ENCODE measurements around the gene CCDC187. TPM values are rescaled to one million over a fixed set of nuclear protein-coding genes. Genes with fewer than 3 reads are reported as not detected.

Gene CCDC187
- total and polyA plus RNA-seq, 12 donors = 0.02 to 0.07 (median 0.03) TPM; not detected in 8

DNA sequence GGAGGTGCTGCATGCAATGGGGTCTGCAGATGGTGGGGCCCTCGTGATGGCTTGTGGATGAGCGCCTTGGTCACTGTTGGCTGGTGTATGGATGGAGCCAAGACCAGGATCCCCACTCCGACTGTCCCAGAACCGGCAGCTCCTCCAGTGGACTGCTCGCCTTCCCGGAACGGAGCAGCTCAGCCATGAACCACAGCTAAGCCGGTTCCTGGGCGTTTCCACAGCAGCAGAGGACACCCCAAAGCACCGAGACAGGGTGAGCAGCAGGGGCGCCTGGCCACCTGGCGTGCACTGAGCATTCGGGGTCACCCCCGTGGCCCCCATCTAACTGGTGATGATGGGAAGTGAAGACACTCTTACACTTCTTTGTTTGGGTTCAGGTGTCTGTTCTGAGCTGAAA lies 26.1 kb downstream of the CCDC187 start:
- no peak for DNase-seq
- H3K27me3 ChIP-seq = peaks cover 0 to 65% (median 36%) of the 10 kb centered on the region in 7 donors
- H3K36me3 ChIP-seq = no peaks in the 10 kb centered on the region
- H3K9me3 ChIP-seq = no peaks in the 10 kb centered on the region
- H3K4me1 ChIP-seq = peaks cover 0 to 1% (median 0%) of the 10 kb centered on the region in 9 donors
- TF ChIP-seq, protein P1, sequence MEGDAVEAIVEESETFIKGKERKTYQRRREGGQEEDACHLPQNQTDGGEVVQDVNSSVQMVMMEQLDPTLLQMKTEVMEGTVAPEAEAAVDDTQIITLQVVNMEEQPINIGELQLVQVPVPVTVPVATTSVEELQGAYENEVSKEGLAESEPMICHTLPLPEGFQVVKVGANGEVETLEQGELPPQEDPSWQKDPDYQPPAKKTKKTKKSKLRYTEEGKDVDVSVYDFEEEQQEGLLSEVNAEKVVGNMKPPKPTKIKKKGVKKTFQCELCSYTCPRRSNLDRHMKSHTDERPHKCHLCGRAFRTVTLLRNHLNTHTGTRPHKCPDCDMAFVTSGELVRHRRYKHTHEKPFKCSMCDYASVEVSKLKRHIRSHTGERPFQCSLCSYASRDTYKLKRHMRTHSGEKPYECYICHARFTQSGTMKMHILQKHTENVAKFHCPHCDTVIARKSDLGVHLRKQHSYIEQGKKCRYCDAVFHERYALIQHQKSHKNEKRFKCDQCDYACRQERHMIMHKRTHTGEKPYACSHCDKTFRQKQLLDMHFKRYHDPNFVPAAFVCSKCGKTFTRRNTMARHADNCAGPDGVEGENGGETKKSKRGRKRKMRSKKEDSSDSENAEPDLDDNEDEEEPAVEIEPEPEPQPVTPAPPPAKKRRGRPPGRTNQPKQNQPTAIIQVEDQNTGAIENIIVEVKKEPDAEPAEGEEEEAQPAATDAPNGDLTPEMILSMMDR (IDR thresholded peaks at IDR 0.05) = no peak
- intact Hi-C loops (cut with DNase I) = loop anchor here in 1 of 10 donors (5.0 kb wide), 1 partner anchor 125 kb away; no protein-coding TSS in a partner anchor
- no peak overlapping the region for H3K4me3 ChIP-seq
- WGBS, 2 donors = 84 to 90% methylated on average over 14 of the region's 14 CpGs
- no peak for ATAC-seq
- no peak overlapping the region for H3K27ac ChIP-seq

DNA sequence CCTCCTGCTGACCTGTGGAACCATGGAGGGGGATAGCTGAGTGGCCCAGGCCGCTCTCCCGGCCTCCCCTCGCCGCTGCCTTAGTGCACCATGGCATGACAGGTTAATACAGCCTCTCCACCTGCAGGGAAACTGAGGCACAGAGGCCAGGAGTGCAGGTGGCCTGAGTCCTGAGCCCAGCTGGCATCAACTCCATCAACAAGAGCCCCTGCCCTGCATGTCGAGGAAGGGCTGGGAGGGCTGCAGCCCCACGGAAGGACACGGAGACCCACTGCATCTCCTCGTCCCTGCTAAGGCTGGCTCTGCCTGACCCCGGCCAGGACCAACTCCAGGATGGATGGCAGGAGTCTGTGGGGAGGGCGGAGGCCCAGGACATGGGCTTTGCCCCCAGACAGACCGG lies 27.2 kb downstream of the CCDC187 start:
- Histone ChIP-seq H3K4me3 (no peak overlapping the region), H3K27me3 (peaks cover 0 to 55% (median 36%) of the 10 kb centered on the region in 7 donors), H3K9me3 (no peaks in the 10 kb centered on the region), H3K4me1 (no peaks in the 10 kb centered on the region), H3K27ac (no peak overlapping the region), H3K36me3 (no peaks in the 10 kb centered on the region)
- TF ChIP-seq, protein P1 (IDR thresholded peaks at IDR 0.05) = no peak
- intact Hi-C loops (cut with DNase I) = loop anchor here in 1 of 10 donors (5.0 kb wide), 1 partner anchor 124 kb away; no protein-coding TSS in a partner anchor
- DNase-seq (no peak), ATAC-seq (no peak)
- WGBS, 2 donors = 77 to 78% methylated on average over 11 of the region's 11 CpGs

DNA sequence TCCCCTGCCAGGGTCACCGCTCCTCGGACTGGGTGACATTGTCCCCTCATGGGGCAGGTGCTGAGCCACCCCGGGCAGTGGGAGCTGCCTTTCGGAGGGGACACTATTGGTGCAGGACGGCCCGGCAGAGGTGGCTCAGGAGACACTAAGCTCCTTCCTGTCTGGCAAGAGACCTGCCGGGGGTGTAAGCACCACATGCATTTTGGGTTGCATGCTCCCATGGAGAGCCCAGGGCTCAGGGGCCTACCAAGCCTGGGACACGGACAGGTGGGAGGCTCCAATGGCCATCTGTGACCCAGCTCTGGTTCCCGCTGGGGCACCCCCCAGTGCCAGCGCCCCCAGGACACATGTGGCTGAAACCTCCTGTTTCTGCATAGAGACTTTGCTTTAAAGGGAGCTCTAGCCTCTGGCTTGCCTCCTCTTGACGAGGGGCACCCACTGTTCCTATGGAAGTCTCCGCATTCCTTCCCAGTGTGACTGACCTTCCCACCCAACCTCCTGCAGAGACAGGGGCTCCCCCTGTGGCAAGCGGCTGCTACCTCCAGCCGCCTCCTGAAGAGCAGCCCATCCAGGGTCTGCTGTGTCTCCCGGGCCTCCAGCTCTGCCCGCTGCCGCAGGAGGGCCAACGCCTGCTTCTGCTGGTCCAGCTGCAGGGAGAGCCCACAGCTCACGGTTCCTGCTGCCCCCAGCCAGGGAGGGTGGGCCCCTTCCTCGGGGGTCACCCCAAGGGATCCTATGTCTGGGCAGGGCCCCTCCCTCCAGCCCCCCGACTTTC lies 28.1 kb downstream of the CCDC187 start:
- Histone ChIP-seq H3K4me3 (no peak overlapping the region), H3K4me1 (no peaks in the 10 kb centered on the region), H3K36me3 (no peaks in the 10 kb centered on the region), H3K27me3 (peaks cover 0 to 55% (median 36%) of the 10 kb centered on the region in 7 donors), H3K27ac (no peak overlapping the region), H3K9me3 (no peaks in the 10 kb centered on the region)
- WGBS, 2 donors = 49 to 53% methylated on average over 21 of the region's 21 CpGs
- DNase-seq (no peak), ATAC-seq (peak in 1 of 8 donors; percentile 24)
- intact Hi-C loops (cut with DNase I) = loop anchor here in 1 of 10 donors (5.0 kb wide), 1 partner anchor 124 kb away; no protein-coding TSS in a partner anchor
- TF ChIP-seq, protein P1 (IDR thresholded peaks at IDR 0.05) = no peak

DNA sequence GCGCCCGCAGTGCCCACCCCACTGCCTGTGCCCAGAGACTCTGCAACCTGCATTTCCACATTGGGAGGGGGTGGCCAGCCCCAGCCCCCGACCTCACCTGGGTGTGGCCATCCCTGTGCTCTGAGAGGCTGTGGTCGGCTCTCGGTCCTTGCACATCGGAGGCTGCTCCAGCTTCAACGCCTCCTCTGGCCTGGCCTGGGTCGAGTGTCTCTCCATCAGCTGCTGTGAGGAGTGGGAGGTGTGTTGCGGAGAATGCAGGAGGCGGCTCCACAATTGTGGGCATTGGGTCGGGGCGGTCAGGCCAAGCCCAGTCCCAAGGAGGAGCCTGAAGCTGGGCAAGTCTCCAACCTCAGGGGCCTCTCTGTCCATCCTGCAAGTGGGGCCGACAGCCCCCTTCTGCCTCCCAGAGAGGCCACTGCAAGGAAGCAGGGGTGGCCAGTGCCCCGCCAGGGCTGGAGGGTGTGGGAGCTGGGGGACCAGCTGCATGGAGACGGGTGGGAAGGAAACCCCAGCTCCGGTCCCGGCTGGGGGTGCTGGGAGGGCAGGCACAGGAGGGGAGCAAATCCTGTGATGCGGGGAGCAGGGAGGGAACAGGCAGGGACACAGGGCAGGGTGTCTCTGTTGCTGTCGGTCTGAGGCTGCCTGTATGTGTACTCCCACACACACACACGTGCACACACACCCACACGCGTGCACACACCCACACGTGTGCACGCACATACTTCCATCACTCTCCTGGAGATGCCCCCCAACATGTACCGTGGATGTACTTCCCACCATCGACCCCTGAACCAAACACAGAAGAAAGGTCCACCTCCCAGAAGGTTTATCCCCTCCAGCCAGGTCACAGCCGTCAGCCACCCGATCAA lies 28.9 kb downstream of the CCDC187 start:
- Histone ChIP-seq H3K9me3 (no peaks in the 10 kb centered on the region), H3K4me1 (no peaks in the 10 kb centered on the region), H3K36me3 (no peaks in the 10 kb centered on the region), H3K4me3 (no peak overlapping the region), H3K27me3 (peaks cover 0 to 56% (median 36%) of the 10 kb centered on the region in 7 donors), H3K27ac (no peak overlapping the region)
- ATAC-seq (peak in 2 of 8 donors; percentile 18 to 27), DNase-seq (no peak)
- intact Hi-C loops (cut with DNase I) = loop anchor here in 1 of 10 donors (5.0 kb wide), 1 partner anchor 123 kb away; no protein-coding TSS in a partner anchor
- 70 to 76% methylated on average over 26 to 28 of the region's 28 CpGs for WGBS, 2 donors
- TF ChIP-seq, protein P1 (IDR thresholded peaks at IDR 0.05) = no peak

Data from heart right ventricle (tissue), 16 donors.